Stimulated activated naive CD8-positive, alpha-beta T cell treated with anti-CD3 and anti-CD28 coated beads, Interleukin-15, Interleukin-2, amounts not matched to agents 100 ng/mL and 50 ng/mL, for 24 hours (primary cell): Measurements from ENCODE around the gene COPS7A.
A peak's percentile ranks its signal among the peaks of the same experiment; 100 is the strongest.

Experiments
- H3K27ac Mint-ChIP-seq: one replicate; pipeline ENCODE4 v1.8.0; 2021; ENCODE audit warnings: mild to moderate bottlenecking, mixed read lengths
- H3K27me3 Mint-ChIP-seq: one replicate; pipeline ENCODE4 v1.8.0; 2021; ENCODE audit warnings: mixed read lengths
- H3K36me3 Mint-ChIP-seq: one replicate; pipeline ENCODE4 v1.8.0; 2021; ENCODE audit warnings: low read depth, mixed read lengths
- H3K4me1 Mint-ChIP-seq: one replicate; pipeline ENCODE4 v1.8.0; 2021; ENCODE audit warnings: low read depth, mixed read lengths
- H3K4me3 Mint-ChIP-seq: one replicate; pipeline ENCODE4 v1.8.0; 2021; ENCODE audit warnings: mild to moderate bottlenecking, mixed read lengths
- H3K9me3 Mint-ChIP-seq: one replicate; pipeline ENCODE4 v1.8.0; 2021; ENCODE audit warnings: mixed read lengths

Gene COPS7A

DNA sequence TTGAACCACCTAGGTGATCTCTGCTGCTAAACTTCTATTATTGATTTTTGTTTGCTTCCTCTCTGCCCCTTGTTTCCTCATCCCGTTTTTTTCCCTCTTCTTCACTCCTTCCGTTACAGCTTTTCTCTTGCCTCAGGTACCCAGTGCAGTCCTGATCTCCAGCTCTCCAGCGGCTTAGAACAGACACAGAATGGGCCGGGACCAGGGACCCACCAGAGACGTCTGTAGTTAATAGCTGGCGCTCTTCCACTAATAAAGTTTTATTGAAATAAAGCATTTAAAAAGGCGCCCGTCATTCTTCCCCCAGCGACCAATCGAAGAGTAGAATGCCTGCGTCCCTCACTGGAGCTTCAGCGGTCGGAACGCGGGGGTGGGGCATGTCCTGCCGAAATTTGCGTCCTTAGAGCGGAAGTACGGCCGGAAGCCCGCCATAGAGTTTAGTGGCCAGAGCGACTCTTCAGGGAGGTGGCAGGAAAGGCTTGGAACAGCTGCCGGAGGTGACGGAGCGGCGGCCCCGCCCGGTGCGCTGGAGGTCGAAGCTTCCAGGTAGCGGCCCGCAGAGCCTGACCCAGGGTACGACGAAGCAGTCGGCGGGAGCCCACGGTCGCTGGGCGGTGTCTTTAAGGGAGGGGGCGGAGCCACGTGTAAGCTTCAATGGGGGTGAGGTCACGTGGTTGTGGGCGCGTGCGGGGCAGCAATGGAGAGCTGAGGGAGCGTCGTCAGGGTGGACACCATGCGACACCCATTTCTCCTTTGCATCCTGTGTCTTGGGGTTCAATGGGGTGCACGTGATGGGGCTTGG lies at the start of gene COPS7A:
Gene COPS7A (plus strand): TSS at position 440 of the 802 bp plus-strand sequence. CDS start 611 bp downstream, outside the sequence.
- Mint-ChIP-seq H3K9me3 (no peaks in the 10 kb centered on the region), H3K27ac (peak within 1 kb of the TSS; percentile 91), H3K4me1 (peaks cover 31% of the 10 kb centered on the region), H3K36me3 (peaks cover 21% of the 10 kb centered on the region), H3K4me3 (peak within 1 kb of the TSS; percentile 88), H3K27me3 (no peaks in the 10 kb centered on the region)

DNA sequence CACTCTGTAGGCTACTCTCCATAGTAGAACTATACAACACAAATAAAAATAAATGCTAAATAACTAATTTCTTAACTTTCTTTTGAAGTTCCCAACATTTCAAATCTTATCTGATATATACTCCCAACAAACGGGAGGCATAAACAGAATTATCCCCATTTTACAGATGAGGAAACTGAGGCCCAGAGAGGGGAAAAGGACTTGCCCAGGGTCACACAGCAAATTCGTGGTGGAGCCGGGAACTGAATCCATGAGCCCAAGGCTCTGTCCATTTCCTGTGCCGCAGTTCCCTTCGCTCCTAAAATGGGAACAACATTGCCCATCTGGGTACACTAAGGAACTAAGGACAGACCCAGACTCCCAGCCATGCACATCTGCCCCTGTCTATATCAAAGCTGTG lies 46.9 kb upstream of the COPS7A start:
- H3K9me3 Mint-ChIP-seq, result no peaks in the 10 kb centered on the region
- H3K27ac Mint-ChIP-seq, result no peak overlapping the region
- H3K4me3 Mint-ChIP-seq, result no peak overlapping the region
- H3K36me3 Mint-ChIP-seq, result peaks cover 82% of the 10 kb centered on the region
- no peaks in the 10 kb centered on the region for H3K4me1 Mint-ChIP-seq
- H3K27me3 Mint-ChIP-seq, result no peaks in the 10 kb centered on the region

- no peaks in the 10 kb centered on the region for H3K27me3 Mint-ChIP-seq
- H3K4me1 Mint-ChIP-seq, result peaks cover 49% of the 10 kb centered on the region
- no peak overlapping the region for H3K4me3 Mint-ChIP-seq
- no peaks in the 10 kb centered on the region for H3K9me3 Mint-ChIP-seq
- H3K36me3 Mint-ChIP-seq, result peaks cover 57% of the 10 kb centered on the region
- peak overlapping the region; percentile 5 for H3K27ac Mint-ChIP-seq
Measured at GRCh38 chr12:6684609-6685008, 39.2 kb upstream of the COPS7A start.

GRCh38 chr12:6685814-6686213 lies 38.0 kb upstream of the COPS7A start:
- Mint-ChIP-seq H3K9me3 (no peaks in the 10 kb centered on the region), H3K4me1 (peaks cover 59% of the 10 kb centered on the region), H3K4me3 (no peak overlapping the region), H3K27me3 (no peaks in the 10 kb centered on the region), H3K27ac (peak overlapping the region; percentile 93), H3K36me3 (peaks cover 51% of the 10 kb centered on the region)

DNA sequence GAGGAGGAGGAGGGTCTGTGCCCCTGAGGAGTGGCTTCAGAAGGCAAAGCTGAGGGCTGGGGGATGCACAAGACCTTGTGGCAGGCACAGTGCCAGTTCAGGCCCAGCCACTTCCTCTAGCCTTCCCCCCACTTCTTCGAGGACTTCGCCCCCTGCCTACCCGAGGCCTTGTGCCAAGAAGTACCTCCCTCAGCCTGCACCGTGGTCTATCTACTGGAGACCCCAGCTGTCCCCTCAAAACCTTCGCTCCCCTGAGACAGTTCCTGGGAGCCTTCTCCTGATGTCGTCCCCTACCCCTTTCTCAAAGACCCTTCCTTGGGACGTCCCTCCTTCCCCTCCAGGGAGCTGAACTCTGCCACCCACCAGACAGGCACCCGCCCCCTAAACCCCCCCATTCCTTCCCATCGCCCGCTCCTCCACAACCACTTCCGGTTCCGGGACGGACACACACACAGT lies 35.3 kb upstream of the COPS7A start:
- Mint-ChIP-seq H3K27ac (peak overlapping the region; percentile 93), H3K4me3 (peak overlapping the region; percentile 98), H3K27me3 (no peaks in the 10 kb centered on the region), H3K36me3 (peaks cover 35% of the 10 kb centered on the region), H3K9me3 (no peaks in the 10 kb centered on the region), H3K4me1 (peaks cover 64% of the 10 kb centered on the region)

- H3K27me3 Mint-ChIP-seq, result no peaks in the 10 kb centered on the region
- H3K27ac Mint-ChIP-seq, result peak within 1 kb of the TSS; percentile 93
- peaks cover 31% of the 10 kb centered on the region for H3K36me3 Mint-ChIP-seq
- peaks cover 60% of the 10 kb centered on the region for H3K4me1 Mint-ChIP-seq
- H3K9me3 Mint-ChIP-seq, result no peaks in the 10 kb centered on the region
- H3K4me3 Mint-ChIP-seq, result peak within 1 kb of the TSS; percentile 98
Measured at GRCh38 chr12:6688999-6689882, 34.6 kb upstream of the COPS7A start, which contains the start of gene ZNF384. Gene ZNF384, minus strand, starts transcription at chr12:6689375. Its CDS starts 9,855 bp downstream, at chr12:6679520.

GRCh38 chr12:6691473-6691872 lies 32.4 kb upstream of the COPS7A start:
- Mint-ChIP-seq H3K27ac (no peak overlapping the region), H3K4me1 (peaks cover 48% of the 10 kb centered on the region), H3K36me3 (peaks cover 17% of the 10 kb centered on the region), H3K9me3 (no peaks in the 10 kb centered on the region), H3K4me3 (peak overlapping the region; percentile 18), H3K27me3 (no peaks in the 10 kb centered on the region)

GRCh38 chr12:6692888-6693287 lies 31.0 kb upstream of the COPS7A start:
- H3K4me3 Mint-ChIP-seq, result no peak overlapping the region
- no peaks in the 10 kb centered on the region for H3K9me3 Mint-ChIP-seq
- peaks cover 38% of the 10 kb centered on the region for H3K4me1 Mint-ChIP-seq
- H3K27ac Mint-ChIP-seq, result no peak overlapping the region
- H3K27me3 Mint-ChIP-seq, result no peaks in the 10 kb centered on the region
- peaks cover 3% of the 10 kb centered on the region for H3K36me3 Mint-ChIP-seq

DNA sequence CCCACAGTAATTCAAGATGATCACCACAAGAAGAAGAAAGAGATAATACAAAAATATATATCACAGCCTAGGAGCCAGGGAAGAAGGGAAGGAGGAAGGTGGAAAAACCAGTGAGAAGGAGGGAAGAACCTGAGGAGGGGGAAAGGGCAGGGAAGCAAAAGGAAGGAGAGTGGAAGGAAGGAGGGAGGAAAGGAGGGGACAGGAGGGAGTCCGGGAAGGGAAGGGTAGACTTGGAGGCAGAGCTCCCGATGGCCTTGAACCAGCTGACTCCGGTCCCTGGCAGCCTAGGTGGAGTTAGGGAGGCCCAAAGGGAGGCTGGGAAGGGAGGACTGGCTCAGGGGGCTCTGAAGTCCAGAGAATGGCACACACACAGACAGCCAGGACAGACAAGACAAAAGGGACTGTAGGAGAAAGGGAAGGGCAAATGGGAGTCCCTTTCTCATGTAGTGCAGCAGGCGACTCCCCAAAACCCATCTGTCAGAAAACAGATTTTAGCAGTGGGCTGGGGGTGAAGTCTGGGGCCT lies 30.0 kb upstream of the COPS7A start:
- peaks cover 7% of the 10 kb centered on the region for H3K27me3 Mint-ChIP-seq
- no peaks in the 10 kb centered on the region for H3K36me3 Mint-ChIP-seq
- no peak overlapping the region for H3K4me3 Mint-ChIP-seq
- no peaks in the 10 kb centered on the region for H3K9me3 Mint-ChIP-seq
- H3K27ac Mint-ChIP-seq, result no peak overlapping the region
- peaks cover 35% of the 10 kb centered on the region for H3K4me1 Mint-ChIP-seq

DNA sequence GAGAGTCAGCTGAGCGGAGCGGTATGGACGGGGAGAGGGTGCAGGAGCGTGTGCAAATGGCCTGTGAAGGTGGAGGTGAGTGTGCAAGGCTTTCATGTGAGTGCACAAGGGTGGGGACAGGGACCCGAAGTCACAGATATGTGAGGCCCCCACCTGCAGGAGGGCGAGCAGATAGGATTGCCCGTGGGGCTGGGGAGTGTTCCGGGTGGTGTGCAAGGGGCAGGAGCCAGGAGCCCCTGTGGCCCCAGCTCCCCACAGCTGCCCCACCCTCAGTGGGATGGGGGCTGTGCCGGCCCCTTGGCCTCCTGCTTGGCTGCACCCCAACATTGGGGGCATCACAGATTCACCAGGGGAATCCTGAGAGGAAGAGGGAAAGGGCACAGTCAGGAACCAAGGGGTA lies 29.1 kb upstream of the COPS7A start:
- Mint-ChIP-seq H3K4me3 (no peak overlapping the region), H3K27ac (no peak overlapping the region), H3K4me1 (peaks cover 41% of the 10 kb centered on the region), H3K27me3 (peaks cover 15% of the 10 kb centered on the region), H3K9me3 (no peaks in the 10 kb centered on the region), H3K36me3 (no peaks in the 10 kb centered on the region)

DNA sequence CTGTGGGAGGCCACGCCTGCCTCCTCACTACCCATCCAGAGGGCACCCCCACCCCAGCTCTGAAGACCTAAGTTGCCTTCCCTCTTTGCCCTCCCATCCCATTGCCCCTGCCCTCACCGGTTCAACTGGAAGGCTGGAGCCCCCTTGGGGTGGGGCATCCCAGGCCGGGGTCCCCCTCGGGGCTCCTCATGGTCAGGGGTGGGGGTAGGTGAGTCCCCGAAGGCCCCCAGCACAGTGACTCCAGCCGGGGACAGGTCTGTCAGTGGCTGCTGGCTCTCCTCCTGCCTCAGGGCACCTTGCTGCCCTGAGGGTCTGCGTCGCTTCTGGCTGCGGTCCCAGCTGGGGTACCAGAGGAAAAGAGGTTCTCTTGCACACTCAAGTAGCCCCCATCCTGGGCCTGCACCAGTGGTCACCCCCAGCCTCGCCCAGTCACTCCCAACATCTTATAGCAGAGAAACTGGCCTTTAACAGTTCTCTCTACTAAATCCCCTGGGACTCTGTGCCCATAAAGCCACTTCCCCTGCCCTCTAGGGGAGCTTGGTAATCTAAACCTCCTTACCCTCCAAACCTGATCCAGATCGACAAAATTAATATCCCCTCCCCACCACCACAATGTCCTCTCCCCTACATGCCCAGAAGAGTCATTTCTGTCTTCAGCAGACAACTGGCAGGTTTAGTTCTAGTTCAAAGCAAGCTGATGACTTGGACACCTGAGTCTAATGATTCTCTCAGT lies 28.4 kb upstream of the COPS7A start:
- H3K4me1 Mint-ChIP-seq, result peaks cover 35% of the 10 kb centered on the region
- H3K4me3 Mint-ChIP-seq, result no peak overlapping the region
- peak overlapping the region; percentile 66 for H3K27ac Mint-ChIP-seq
- no peaks in the 10 kb centered on the region for H3K36me3 Mint-ChIP-seq
- no peaks in the 10 kb centered on the region for H3K9me3 Mint-ChIP-seq
- peaks cover 16% of the 10 kb centered on the region for H3K27me3 Mint-ChIP-seq

DNA sequence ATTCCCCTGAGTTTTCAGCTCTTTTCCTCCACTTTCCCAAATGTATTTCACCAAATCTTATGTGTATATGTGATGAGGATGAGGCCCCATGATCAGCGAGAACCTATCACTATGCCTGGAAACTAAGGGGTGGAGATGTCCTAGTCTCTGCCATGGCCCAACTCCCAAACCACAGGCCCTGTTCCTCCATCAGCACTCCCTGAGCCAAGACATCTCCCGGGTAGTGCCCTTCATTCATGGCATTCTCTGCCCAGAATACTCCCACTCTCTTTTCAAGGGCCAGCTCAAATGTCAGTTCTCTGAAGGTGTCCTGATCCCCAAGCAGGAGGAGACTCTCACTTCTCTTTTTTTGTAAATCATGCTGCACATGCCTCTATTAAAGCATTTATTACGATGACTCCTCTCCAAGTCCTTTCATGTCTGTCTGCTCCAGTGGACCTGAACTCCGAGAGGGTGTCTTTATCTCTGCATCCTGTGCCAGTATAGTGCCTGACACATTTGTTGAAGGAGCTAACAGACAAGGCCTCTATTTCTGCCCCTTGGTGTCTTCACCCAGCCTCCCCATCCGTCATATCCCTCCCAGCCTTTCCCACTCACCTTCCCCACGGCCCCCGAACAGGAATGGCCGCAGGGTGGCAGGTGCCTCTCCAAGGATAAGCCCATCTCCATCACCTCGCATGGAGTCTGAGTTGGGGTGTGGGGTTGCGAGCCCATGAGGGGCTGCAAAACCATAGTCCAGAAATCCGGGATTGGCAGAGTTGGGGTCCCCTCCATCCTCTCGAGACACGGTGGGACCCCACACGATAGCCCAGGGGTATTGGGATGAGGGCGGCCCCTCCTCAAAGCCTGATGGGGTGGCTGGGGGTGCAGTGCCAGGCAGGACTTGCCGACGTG lies 26.9 kb upstream of the COPS7A start:
- peaks cover 33% of the 10 kb centered on the region for H3K4me1 Mint-ChIP-seq
- no peak overlapping the region for H3K4me3 Mint-ChIP-seq
- no peak overlapping the region for H3K27ac Mint-ChIP-seq
- peaks cover 29% of the 10 kb centered on the region for H3K27me3 Mint-ChIP-seq
- H3K9me3 Mint-ChIP-seq, result no peaks in the 10 kb centered on the region
- H3K36me3 Mint-ChIP-seq, result no peaks in the 10 kb centered on the region

DNA sequence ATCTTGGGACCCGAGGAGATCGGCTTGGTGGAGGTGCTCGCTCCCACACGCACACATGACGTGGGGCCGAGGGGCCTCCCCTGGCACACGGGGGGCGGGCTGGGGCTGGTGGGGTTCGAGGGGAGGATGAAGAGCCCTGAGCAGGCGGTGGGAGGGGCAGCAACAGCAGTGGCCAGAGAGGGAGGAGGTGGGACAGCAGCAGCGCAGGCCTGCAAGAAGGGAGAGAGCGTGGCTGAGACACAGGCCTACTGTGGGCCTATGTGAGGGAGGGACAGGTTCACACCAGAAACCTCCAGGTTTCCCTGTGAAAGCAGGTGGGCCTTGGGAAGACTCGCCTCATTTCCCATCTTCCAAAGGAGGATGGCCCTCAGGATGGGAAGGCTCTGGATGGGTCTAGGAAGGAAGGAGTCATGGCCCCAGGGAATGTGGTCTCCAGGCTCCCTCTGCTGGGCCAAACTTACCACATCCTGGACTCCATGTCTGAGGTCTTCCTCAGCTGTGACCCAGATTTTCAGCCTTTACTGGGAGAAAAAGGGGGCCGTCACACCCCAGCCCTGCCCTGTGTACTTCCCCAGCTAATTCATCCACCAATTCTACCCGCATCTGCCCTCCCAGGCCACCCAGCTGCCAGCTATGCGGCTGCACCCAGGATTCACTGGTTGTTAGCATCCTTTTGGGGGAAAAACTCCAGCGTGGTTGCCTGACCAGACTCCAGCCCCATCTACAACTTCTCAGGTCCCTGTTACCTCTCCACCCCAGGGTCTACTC lies 26.1 kb upstream of the COPS7A start:
- no peak overlapping the region for H3K4me3 Mint-ChIP-seq
- no peaks in the 10 kb centered on the region for H3K36me3 Mint-ChIP-seq
- H3K9me3 Mint-ChIP-seq, result no peaks in the 10 kb centered on the region
- no peak overlapping the region for H3K27ac Mint-ChIP-seq
- peaks cover 33% of the 10 kb centered on the region for H3K4me1 Mint-ChIP-seq
- H3K27me3 Mint-ChIP-seq, result peaks cover 37% of the 10 kb centered on the region
